HL-60/S4 (cell line): ENCODE data around the gene HGS.

ENCODE experiments used
- in situ Hi-C: fragments of 300-500 bp; cut with MboI; formaldehyde crosslinking; loops from 2 replicates; pipeline ENCODE4 v1.14.3; 2022; ENCODE audit warnings: low sequenced_read_pairs

HGS gene

GRCh38 chr17:81702934-81703746, 19.3 kb downstream of the HGS start, which contains the start of gene MRPL12:
Gene MRPL12, plus strand, starts transcription at chr17:81703367. Its CDS starts 135 bp downstream, at chr17:81703502.
- in situ Hi-C loops: no loop called here

DNA sequence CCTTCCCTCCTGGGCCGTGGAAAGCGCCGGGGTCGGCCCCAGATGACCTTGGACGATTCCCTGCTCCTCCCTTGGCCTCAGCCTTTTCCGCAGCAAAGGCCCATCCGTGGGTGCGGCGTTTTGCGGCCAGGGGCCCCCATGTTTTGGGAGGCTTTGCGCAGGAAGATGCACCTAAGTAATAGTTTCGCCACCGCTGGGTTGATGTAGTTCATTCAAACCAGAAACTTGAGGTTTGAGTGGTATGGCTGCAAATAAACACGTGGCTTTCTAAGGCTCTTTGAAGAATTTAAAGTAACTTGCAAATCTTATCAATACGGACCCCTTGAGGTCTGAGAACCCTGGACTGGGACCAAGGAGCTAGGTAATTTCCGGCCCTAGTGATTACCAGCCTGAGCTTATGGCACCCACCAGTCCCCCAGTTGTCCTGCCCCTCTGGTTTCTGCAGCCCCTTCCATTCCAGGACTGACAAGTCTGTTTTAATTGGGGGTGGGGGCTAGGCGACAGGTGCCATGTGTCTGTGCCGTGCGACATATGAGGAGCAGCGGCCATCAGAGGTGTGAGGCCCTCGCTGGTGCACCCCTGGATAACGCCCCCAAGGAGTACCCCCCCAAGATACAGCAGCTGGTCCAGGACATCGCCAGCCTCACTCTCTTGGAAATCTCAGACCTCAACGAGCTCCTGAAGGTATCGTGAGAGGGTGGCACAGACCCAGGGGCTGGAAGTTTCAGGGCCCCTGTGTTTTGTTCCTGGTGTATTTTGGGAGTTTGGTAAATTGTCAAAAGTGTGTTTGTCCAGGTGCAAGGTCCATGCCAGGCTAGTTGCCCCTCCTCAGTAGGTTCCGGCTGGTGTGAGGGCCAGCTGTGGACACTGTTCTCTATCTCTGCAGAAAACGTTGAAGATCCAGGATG, 20.2 kb downstream of the HGS start:
- in situ Hi-C loops: no loop called here

DNA sequence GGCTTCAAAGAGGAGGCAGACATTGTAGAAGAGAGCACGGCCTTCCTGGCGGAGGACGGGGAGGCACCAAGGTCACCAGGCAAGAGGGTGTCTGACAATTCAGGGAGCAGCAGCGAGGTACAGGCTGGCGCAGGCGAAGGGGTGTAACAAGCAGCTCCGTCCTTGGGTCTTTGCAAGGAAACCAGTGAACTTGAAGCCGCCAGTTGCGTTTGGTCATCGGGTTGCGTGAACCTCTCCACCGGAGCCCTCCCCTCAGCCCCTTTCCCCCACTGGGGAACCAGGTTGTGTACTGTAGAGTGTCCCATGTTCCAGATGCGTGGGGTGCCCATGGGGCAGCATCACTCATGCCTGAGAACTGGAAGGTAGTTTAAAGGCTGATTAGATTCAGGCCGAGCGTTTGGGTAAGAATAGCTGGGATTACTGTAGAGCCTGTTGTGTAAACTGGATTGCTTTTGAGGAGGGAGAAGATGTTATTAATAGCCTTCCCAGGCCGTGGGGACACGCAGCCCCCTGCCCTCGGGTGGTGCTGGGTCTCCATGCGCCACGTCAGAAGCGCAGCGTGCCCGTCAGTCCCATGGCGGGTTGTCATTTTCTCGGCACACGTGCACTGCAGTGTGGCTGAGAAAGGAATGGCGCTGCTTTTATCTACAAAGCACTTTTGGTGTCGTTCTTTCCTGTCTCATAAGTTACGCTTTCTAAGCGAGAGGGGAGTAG, 21.9 kb downstream of the HGS start:
- in situ Hi-C loops: no loop called here

DNA sequence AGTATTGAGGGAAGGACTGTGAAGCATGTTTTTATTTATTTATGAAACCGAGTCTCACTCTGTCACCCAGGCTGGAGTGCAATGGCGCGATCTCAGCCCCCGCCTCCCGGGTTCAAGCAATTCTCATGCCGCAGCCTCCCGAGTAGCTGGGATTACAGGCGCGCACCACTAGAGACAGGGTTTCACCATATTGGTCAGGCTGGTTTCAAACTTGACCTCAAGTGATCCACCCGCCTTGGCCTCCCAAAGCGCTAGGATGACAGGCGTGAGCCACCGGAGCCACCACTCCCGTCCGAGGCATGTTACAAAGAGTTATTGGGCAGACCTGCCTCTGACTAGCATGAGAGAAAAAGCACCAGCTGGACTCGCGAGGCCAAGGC, 22.4 kb downstream of the HGS start:
- in situ Hi-C loops: no loop called here

- in situ Hi-C loops: no loop called here
These were observed 23.2 kb downstream of the HGS start for GRCh38 chr17:81706757-81707624.

GRCh38 chr17:81707725-81708646, 24.2 kb downstream of the HGS start:
- in situ Hi-C loops: no loop called here

- in situ Hi-C loops: no loop called here
These were observed 25.0 kb downstream of the HGS start for GRCh38 chr17:81708739-81709185.

GRCh38 chr17:81710514-81711308, 26.9 kb downstream of the HGS start:
- in situ Hi-C loops: no loop called here

- in situ Hi-C loops: no loop called here
These were observed 28.1 kb downstream of the HGS start, which contains the start of gene SLC25A10 for GRCh38 chr17:81711814-81712467. Gene SLC25A10, plus strand, starts transcription at chr17:81712284. Its CDS starts 143 bp downstream, at chr17:81712427.

DNA sequence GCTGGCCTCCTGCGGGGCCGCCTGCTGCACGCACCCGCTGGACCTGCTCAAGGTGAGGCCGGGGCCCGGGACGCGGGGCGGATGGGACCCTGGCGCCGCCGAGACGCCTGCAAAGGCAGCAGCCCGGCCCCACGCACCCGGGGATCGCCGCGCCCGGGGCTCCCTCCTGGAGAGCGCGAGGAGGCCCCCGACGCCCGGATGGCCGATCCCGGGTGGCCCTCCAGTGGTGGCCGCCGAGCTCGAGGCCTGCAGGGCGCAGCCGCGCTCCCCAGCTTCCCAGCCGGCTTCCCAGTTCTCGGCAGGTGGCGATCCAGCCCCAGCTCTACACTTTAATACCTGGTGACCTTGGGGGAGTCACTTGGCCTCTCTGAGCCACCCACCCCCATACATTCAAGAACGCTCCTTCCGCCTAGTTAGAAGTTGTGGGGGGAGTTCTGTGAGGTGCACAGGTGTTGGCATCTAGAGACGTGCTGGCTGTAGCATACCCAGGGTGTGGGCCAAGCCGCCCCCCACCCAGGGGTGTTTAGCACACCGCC, 28.7 kb downstream of the HGS start:
- in situ Hi-C loops: no loop called here

GRCh38 chr17:81713004-81713555, 29.3 kb downstream of the HGS start:
- in situ Hi-C loops: no loop called here

GRCh38 chr17:81713556-81714411, 30.0 kb downstream of the HGS start:
- in situ Hi-C loops: no loop called here

DNA sequence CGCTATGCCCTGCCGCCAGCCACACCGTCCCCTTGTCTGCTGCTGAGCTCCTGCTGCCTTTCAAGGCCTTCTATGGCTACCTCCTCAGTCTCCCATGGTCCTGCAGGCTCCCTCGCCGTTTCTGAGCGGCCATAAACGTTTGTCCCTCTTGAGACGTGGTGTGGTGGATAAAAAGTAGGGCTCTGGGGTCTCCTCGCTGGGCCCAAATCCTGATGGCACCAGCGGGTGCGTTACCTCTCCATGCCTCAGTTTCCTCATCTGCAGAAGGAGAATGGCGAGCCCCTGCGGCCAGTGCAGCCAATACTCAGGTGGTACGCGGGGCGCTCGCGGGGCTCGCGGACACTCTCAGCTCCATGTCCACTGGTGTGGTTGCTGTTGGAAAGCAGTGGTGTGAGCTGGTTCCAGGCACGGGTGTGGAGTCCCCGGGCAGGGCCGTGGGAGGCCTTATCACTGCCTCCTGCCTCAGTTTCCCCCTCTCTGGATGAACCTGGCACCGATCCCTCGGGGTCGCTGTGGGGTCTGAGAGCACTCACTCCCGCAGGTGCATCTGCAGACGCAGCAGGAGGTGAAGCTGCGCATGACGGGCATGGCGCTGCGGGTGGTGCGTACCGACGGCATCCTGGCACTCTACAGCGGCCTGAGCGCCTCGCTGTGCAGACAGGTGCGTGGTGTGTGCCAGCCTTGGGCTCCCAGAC, 30.7 kb downstream of the HGS start:
- in situ Hi-C loops: no loop called here

GRCh38 chr17:81715107-81715871, 31.5 kb downstream of the HGS start:
- in situ Hi-C loops: no loop called here
